ENCODE measurements around the gene CLDN10.

Gene CLDN10

DNA sequence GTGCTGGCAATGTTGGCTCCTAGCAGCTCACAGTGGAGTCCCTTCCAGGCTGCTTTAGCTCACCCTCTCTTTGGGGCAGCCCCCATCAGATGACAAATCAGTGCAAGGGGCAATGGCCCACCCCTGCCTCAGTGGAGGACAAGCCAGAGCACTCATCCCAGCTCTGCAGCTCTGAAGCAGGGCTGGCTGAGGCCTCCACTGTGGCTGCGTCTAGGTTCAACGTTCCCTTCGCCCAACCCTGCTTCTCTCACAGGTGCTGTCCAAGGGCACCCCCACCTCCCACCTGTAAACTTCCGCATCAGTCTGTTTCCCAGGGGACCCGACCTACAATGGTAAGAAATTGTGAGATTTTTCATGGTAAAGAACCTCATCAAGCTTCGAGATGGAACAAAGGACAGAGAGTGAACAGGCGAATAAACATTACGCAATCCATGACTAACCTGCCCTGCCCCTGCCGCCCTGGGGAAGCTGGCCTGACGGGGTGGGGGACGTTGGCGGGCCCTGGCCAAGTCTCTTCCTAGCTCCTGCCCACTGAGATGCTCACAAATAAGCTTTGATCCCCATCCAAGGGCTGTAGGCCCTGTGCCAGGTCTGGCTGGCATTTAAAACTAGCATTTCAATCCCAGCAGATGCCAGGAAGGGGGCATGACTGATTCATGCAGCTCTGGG lies 51.5 kb downstream of the CLDN10 start:
- DNase-seq = no peak

DNA sequence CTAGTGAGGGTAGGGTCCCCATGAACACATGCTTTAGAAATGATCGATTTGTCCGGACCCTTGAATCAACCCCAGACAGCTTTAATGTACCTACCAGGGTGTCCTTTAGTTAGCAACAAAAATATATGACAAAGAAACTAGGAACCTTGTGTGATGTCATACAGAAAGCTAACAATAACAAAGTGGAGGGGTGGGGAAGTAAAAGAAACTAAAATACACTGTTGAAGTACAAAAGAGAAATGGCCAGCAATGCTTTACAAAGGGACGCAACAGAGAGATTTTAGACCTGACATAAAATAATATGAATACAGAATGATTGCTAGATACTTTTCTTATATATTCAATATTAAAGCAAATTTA lies 52.0 kb downstream of the CLDN10 start:
- DNase-seq = no peak

DNA sequence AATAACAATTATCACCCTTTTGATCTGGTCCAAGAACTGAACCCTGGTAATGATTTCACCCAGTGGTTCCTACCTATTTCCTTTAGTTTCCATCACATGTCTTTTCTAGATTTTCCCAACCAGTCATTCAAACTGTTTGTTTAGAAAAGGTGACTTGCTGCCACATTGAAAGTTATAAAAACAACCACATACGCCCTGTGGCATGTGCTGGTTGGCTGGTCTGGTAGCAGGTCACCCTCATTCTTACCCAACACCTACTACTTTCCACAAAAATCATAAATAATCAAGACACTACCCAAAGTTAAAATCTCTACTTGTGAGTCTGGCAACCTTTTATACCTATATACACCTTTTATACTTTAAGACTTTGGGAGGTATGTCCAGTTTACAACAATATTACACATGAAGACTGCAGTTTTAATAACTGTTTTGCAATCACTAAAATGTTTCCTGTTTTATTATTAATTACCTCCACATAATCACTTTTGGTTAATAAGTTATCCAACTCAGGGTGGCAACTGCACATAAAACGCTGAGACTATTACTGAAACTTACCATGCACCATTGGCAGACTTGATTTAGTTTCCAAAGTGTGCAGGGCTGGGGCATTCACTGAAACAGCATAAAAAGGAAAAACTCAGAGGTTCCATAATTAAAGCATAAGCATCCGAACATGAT lies 53.1 kb downstream of the CLDN10 start:
- DNase-seq = no peak

DNA sequence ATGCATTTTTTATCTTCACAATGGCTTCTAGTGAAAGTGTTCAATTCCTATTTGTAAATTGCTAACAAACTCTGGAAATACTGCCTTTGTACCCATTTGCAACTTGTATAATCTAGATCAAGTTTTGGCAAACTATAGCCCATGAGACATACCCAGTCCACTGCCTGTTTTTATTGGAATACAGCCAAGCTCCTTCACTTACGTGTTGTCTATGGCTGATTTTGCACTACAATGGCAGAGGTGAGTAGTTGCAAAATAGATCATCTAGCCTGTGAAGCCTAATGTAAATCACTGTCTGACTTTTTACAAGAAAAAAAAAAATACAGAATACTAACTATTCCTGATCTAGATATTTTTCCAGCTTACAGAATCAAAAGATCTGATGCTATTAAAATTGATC lies 54.8 kb downstream of the CLDN10 start:
- peak; percentile 22 for DNase-seq

DNA sequence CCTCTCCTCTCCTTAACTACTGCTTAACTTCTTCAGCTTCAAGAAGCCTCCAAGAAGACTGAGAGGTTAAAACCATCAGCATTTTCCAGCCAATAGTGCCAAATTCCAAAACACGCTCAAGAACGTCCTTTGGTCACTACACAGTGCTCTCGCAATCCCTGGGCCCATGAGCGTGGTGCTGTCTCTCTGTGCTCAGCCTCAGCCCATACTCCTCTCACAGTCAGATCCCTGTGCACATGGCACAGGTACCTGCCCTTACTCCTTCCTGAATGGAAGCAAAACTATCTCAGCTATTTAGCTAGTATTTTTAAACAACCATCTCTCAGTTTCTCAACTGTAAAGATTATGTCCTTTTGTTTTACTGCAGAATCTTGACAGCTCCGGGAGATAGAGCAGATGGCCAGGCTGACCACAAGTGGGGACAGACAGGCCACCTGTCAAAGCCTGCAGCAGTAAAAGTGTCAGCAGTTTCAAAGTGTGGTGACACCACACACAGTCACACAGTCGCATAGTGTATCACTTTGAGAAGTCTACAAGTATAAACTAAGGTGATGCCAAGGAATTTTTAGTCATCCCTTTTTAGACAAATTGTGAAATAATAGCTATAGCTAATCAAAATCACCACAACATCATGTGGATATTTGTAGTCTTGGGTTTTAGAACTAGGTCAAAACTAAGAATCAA lies 56.3 kb downstream of the CLDN10 start:
- no peak for DNase-seq

DNA sequence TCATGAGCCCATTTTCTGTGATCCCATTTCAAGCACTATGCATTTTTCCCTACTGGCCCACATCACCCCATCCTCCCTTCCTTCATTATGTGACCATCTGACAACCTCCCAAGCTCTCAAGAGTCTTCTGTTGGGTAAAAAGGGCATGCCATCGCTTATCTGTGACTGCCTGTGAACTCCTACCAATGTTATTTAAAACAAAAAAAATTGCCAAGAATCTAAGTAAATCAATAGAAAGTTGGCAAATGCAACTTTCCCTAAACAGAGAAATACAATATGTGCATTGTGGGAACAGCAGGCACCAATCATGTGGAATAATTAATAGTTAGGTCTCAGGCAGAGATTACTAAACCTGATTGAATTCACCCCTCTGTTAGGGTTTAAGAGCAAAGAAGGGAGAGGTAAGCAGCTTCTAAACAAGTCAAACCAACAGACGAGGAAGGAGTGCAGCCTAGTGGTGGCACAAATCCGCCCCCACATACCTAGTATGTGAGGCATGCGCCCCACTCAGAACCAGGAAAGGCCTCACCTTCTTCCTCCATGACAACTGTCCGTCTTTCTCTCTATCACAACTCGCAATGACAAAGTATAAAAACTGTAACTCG lies 62.2 kb downstream of the CLDN10 start:
- no peak for DNase-seq

DNA sequence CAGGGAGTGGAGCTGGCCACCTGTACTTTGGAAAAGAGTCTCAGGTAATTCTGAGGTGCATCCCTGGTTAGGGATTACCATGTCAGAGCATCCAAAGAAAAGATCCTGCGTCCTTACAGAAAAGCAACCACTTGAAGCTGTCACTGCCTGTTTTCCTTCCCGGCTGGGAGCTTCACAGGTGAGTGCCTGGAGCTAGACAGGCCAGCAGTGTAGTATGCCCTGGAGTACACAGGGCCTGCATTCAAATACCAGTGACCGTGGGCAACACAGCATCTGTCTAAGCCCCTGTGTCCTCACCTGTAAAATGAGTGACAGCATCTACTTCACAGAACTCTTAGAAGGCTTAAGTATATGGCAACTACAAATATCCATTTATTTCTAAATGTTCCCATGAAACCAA lies 63.0 kb downstream of the CLDN10 start:
- no peak for DNase-seq

DNA sequence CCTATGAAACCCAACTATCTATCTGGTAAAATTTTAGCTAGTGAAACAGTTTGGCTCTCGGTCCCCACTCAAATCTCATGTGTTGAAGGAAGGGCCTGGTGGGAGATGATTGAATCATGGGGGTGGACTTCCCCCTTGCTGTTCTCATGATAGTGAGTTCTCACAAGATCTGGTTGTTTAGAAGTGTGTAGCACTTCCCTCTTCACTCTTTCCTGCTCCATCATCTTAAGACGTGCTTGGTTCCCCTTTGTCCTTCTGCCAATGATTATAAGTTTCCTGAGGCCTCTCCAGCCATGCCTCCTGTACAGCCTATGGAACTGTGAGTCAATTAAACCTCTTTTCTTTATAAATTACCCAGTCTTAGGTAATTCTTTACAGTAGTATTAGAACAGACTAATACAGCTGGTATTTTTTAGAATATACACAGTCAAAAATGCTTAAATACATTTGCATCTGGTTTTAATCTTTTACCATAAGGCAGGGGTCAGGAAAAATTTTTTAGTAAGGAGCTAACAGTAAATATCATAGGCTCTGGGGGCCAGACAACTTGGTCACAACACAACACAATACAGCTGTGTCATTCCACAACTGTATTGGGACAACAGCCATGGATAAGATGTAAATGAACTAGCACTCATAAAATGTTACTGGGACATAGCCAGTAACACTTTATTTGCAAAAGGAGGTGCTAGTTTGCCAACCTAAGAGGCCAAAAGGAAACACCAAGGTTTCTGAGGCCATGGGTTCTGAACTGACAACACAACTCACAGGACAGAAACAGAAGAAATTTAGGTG lies 67.7 kb downstream of the CLDN10 start:
- DNase-seq = no peak

DNA sequence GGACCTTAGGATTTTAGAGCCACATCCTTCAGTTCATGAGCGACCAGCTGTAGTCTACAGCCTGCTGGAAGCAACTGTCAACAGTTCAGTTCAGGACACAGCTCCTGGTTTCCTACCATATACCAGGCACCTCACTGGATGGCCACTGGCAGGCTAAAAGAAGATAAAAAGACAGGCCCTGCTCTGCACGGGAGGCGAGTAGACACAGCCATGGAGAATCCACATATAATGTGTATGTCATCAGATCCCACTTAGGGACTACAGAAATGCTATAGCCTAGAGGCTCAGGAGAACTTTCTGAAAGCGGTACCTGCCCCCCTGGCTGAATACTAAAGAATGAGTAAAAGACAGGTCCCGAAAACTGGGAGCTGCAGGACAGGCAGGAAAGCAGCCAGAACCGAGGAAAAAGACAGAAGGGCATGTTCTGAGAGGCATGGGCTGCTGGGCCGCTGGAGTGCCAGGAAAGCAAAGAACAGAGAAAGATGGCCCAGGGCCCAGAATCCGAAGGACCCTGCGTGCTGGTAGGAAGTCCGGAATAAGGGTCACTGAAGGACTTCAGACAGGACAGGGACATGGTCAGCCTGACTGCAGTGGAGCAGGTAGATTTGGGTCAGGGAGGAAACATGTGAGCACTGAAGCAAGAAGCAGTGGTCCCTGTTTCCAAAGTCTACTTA lies 68.4 kb downstream of the CLDN10 start:
- DNase-seq = no peak

DNA sequence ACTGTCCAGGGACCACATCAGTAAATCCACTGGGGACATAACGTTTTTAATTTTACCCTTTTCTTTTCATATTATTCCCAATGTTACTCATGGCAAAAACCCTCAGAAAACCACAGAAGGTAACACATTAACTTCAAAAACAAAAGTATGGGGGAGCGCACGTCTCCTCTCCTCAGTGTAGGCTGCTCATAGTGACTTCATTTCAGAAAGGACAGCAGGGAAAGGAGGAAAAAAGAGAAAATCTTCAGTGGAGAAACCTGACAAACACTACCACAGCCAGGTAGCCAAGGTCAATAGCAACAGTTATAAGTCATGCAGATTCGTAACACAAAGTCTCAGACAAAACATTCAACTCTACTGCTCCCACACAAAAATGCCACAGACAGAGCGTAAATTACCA lies 70.6 kb downstream of the CLDN10 start:
- DNase-seq = no peak

DNA sequence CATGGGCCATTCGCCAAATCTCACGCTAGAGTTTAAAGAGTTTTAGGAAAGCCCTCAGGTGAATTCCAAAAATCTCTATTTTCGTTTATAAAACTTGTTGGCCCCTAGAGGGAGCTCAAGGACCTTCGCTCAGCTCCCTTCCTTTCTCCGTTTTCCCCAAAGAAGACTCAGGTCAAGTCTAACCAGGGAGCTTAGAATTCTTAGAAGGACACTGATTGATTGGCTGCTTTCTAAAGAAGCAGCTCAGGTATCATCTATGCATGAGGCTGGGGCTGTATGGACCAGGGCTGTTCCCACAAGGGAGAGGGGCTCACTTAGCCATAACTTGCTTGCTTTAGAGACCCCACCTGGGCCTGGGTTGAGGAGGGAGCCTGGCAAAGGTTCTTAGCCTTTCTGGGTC lies 71.5 kb downstream of the CLDN10 start:
- DNase-seq = peak; percentile 56

DNA sequence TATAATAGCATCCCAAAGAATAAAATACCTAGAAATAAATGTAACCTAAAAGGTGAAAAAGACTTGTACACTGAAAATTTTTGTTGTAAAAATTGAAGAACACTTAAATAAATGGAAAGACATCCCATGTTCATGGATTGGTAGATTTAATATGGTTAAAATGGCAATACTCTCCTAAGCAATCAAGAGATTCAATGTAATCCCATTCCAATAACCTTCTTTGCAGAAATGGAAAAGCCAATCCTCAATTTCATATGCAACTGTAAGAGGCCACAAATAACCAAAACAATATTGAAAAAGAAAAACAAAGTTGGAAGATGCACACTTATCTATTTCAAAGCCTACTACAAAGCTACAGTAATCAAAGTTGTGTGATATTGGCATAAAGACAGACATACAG lies 74.2 kb downstream of the CLDN10 start:
- no peak for DNase-seq

DNA sequence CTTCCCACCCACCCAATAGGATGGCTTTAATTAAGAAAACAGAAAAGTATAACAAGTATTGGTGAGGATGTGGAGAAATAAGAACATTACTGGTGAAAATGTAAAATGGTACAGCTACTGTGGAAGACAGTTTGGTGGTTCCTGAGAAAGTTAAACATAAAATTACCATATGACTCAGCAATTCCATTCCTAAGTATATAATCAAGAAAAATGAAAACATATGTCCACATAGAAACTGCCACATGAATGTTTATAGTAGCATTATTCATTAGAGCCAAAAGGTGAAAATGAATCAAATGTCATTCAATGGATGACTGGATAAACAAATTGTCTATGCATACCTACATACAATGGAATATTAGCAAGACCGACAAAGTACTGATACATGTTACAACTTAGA lies 75.1 kb downstream of the CLDN10 start:
- peak; percentile 68 for DNase-seq

DNA sequence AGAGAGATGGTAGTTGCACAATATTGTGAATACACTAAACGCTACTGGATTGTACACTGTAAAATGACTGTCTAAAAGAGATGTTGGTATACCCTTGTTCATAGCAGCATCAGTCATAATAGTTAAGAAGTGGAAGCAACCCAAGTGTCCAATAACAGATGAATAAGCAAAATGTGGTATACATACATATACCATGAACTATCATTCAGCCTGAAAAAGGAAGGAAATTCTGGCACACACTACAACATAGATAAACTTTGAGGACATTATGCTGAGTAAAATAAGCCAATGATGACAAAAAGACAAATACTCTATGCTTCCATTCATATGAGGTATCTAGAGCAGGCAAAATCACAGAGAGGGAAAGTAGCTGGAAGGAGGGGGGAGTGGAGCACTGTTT lies 76.0 kb downstream of the CLDN10 start:
- DNase-seq = no peak

DNA sequence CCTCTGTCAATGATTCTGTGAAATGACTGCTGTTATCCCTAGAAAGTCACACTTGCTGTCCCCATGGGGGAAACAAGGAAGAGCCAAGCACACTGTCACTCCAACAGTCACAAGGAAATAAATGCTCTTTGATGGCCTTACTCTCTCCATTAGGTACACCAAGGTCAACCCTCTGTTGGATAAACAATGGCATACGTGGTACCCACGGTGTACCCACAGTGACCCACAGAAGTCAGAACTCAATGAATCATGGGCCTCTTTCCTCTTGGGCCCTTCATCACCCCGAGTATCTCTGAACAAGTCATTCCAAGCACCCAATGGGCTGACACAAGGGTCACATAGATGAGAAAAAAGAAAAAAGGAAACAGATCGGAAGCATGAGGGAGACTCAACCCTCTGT lies 76.6 kb downstream of the CLDN10 start:
- DNase-seq = no peak
